Measurements from ENCODE around the gene SSR1.

The SSR1 gene

GRCh38 chr6:7271205-7271534, 41.8 kb downstream of the SSR1 start:
- TF ChIP-seq CTCF (IDR thresholded peaks at IDR 0.05; ENCODE audit: low read depth, low read length): no peak
- Histone ChIP-seq H3K36me3 (no peaks in the 10 kb centered on the region), H3K4me3 (ENCODE audit: low read depth, low read length) (no peak overlapping the region), H3K27me3 (no peaks in the 10 kb centered on the region), H3K4me1 (no peaks in the 10 kb centered on the region; the same call in 1 of the 2 replicates), H3K9me3 (no peaks in the 10 kb centered on the region)
- DNase-seq: no peak

GRCh38 chr6:7270320-7271204, 42.4 kb downstream of the SSR1 start:
- no peak for TF ChIP-seq CTCF (IDR thresholded peaks at IDR 0.05; ENCODE audit: low read depth, low read length)
- Histone ChIP-seq H3K9me3 (no peaks in the 10 kb centered on the region), H3K36me3 (no peaks in the 10 kb centered on the region), H3K4me1 (no peaks in the 10 kb centered on the region; the same call in 1 of the 2 replicates), H3K27me3 (no peaks in the 10 kb centered on the region), H3K4me3 (ENCODE audit: low read depth, low read length) (no peak overlapping the region)
- DNase-seq: no peak

GRCh38 chr6:7269816-7270215, 43.2 kb downstream of the SSR1 start:
- no peaks in the 10 kb centered on the region for H3K9me3 ChIP-seq
- DNase-seq: no peak

GRCh38 chr6:7268816-7269555, 44.0 kb downstream of the SSR1 start:
- Histone ChIP-seq H3K27me3 (no peaks in the 10 kb centered on the region), H3K36me3 (no peaks in the 10 kb centered on the region), H3K4me1 (no peaks in the 10 kb centered on the region; the same call in 1 of the 2 replicates), H3K4me3 (ENCODE audit: low read depth, low read length) (no peak overlapping the region), H3K9me3 (no peaks in the 10 kb centered on the region)
- no peak for DNase-seq
- no peak for TF ChIP-seq CTCF (IDR thresholded peaks at IDR 0.05; ENCODE audit: low read depth, low read length)

More at GRCh38 chr6:7269816-7270215, 43.2 kb downstream of the SSR1 start:
- no peak for TF ChIP-seq CTCF (IDR thresholded peaks at IDR 0.05; ENCODE audit: low read depth, low read length)
- H3K36me3 ChIP-seq: no peaks in the 10 kb centered on the region
- H3K4me1 ChIP-seq: no peaks in the 10 kb centered on the region; the same call in 1 of the 2 replicates
- H3K4me3 ChIP-seq (ENCODE audit: low read depth, low read length): no peak overlapping the region
- H3K27me3 ChIP-seq: no peaks in the 10 kb centered on the region

GRCh38 chr6:7268362-7268761, 44.6 kb downstream of the SSR1 start:
- H3K36me3 ChIP-seq: no peaks in the 10 kb centered on the region
- no peak overlapping the region for H3K4me3 ChIP-seq (ENCODE audit: low read depth, low read length)
- no peak for TF ChIP-seq CTCF (IDR thresholded peaks at IDR 0.05; ENCODE audit: low read depth, low read length)
- H3K9me3 ChIP-seq: no peaks in the 10 kb centered on the region
- H3K27me3 ChIP-seq: no peaks in the 10 kb centered on the region
- DNase-seq: no peak
- H3K4me1 ChIP-seq: no peaks in the 10 kb centered on the region; the same call in 1 of the 2 replicates

Data from BE2C (cell line).